Fibroblast of lung (primary cell): Measurements from ENCODE around the gene FECH.

Source experiments
- EZH2 ChIP-seq: IDR thresholded peaks from 2 replicates; pipeline ENCODE4 v1.5.1; 2012; ENCODE audit warnings: low read length, control low read depth, mild to moderate bottlenecking; ENCODE audit errors: missing control alignments
- TF ChIP-seq, protein P1 (sequence below), 2 donors: IDR thresholded peaks in 1 of 2; conservative IDR thresholded peaks in 1 of 2; 1 replicate in 1 of 2; 2 replicates in 1 of 2; pipeline ENCODE4 v1.5.1; 2011 to 2012; ENCODE audit warnings: low read length in 2 of 2, control low read depth in 1 of 2, inconsistent platforms in 1 of 2, low read depth in 1 of 2, mild to moderate bottlenecking in 1 of 2

- TF ChIP-seq, protein P1, sequence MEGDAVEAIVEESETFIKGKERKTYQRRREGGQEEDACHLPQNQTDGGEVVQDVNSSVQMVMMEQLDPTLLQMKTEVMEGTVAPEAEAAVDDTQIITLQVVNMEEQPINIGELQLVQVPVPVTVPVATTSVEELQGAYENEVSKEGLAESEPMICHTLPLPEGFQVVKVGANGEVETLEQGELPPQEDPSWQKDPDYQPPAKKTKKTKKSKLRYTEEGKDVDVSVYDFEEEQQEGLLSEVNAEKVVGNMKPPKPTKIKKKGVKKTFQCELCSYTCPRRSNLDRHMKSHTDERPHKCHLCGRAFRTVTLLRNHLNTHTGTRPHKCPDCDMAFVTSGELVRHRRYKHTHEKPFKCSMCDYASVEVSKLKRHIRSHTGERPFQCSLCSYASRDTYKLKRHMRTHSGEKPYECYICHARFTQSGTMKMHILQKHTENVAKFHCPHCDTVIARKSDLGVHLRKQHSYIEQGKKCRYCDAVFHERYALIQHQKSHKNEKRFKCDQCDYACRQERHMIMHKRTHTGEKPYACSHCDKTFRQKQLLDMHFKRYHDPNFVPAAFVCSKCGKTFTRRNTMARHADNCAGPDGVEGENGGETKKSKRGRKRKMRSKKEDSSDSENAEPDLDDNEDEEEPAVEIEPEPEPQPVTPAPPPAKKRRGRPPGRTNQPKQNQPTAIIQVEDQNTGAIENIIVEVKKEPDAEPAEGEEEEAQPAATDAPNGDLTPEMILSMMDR (conservative IDR thresholded peaks at IDR 0.05 in 1 of 2, IDR thresholded peaks at IDR 0.05 in 1 of 2; ENCODE audit: low read depth in 1 of 2, low read length in 2 of 2): no peak
- TF ChIP-seq EZH2: no peak
Measured at GRCh38 chr18:57570162-57570561, 16.3 kb downstream of the FECH start.
